Fibroblast of gingiva (primary cell): ENCODE data around the gene TEX38.
"Not testable (repeated sequence)": the region's sequence is repeated elsewhere in the genome, so short reads cannot be mapped to it uniquely, and the experiment has no call there.

Experiments
- DNase-seq: peaks from one replicate; pipeline ENCODE4 v3.0.0-alpha.2; 2011; ENCODE audit warnings: low read depth

Gene TEX38

GRCh38 chr1:46671554-46671953, at the start of gene TEX38:
TEX38 (plus strand) TSS chr1:46671854; CDS start chr1:46671935, 81 bp downstream.
- DNase-seq = no peak

GRCh38 chr1:46621930-46622329, 49.7 kb upstream of the TEX38 start:
- DNase-seq = no peak

- DNase-seq = peak; percentile 85
Measured at GRCh38 chr1:46622344-46622743, 49.3 kb upstream of the TEX38 start.

DNA sequence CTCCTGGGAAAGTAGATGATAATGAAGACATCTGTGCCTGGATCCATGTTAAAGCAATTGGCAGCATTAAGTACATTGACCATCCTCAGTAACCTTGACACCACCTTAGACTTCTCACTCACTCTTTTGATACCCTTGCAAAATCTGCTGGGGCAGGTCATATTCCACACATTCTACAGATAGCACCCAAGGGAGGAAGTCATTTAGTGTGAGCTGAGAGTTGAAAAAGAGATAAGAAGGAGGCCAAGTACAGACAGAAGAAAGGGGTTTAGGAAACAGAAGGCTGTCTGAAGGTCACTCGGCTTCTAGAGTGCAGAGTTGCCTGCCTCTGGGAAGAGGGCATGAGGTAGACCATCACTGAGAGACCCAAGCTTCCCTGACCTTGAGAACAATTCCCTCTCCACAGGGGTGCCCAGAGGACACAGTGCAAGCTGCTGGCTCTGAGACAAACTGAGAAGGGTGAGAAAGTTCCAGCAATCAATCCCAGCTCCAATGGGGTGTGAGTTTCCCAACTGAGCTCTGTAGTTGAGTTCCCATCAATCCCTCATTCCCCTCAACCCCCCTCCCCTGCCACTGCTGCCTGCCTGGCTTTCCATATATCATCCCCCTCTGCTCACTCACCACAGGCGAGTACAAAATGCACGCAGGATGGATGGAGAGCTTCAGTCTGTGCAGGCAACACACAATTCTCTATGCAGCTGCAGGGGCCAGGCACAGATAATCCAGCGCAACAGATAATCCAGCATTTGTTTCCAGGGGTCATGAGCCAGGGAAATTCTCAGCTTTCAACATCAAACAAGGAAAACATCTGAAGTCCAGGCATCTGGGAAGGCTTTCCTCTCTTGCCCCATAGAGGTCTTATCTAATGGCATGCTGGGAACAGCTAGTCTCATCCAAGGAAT, 47.7 kb upstream of the TEX38 start:
- DNase-seq = no peak

GRCh38 chr1:46630719-46631118, 40.9 kb upstream of the TEX38 start:
- no peak for DNase-seq

- no peak for DNase-seq
Measured at GRCh38 chr1:46635205-46635604, 36.4 kb upstream of the TEX38 start.

DNA sequence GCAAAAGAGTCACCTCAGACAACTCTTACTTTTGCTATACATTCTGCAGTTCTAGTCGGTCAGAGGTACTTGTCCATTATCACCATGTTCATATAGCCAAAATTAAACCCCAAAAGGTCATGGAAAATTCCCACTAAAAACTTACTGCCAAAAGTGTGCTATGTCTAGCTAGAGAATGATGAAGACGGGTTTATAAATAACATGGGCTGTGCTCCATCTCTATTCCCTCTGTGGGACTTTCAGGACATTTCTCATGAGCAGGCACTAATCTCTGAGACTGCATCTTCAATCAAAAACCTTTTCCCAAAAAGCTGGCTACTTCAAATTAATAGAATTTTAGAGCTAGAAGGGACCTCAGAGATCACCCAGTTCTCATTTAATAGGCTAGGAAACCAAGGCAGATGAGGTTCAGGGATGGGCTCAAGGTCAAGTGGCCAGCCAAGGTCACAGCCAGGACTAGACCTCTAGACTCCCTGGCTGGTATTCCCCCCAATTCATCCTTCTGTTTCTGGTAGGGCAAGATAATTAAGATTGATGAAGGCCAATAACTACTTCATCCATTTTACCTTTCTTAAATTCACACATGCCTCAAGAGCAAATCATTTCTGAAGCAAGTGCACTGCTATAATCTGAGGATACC, 34.1 kb upstream of the TEX38 start:
- no peak for DNase-seq

- DNase-seq = no peak
Measured at GRCh38 chr1:46638921-46639320, 32.7 kb upstream of the TEX38 start.

GRCh38 chr1:46639547-46639946, 32.1 kb upstream of the TEX38 start:
- no peak for DNase-seq

- no peak for DNase-seq
Measured at GRCh38 chr1:46642115-46642680, 29.5 kb upstream of the TEX38 start.

DNA sequence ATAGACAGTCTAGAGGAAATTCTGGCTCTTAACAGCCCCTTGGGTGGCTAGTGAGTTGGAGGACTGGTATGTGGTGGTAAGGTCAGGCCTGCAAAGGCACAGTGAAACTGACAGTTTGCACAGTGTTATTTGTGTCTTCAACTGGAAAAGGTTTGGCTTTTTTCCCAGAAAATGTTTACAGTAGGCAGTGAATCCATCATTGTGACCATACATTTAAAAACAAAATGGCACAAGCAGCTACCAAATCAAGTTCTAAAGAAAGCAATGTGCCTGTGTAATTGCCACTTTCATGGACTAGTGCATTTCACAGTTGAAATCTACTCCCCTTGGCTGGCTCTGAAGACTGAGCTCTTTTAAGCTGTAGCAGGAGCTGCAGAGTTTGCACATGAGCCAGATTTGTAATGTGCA, 28.3 kb upstream of the TEX38 start:
- DNase-seq = peak; percentile 95

DNA sequence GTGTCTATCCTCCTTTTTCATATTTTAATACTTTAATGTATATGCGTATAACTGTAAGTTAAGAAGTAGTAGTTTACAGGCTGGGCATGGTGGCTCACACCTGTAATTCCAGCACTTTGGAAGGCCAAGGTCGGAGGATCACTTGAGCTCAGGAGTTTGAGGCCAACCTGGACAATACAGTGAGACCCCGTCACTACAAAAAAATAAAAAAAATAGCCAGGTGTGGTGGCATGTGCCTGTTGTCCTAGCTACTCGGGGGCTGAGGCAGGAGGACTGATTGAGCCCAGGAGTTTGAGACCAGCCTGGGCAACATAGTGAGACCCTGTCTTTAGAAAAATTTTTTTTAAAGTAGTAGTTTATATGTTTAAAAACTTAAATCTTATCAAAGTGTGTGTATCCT, 25.8 kb upstream of the TEX38 start:
- no peak for DNase-seq

DNA sequence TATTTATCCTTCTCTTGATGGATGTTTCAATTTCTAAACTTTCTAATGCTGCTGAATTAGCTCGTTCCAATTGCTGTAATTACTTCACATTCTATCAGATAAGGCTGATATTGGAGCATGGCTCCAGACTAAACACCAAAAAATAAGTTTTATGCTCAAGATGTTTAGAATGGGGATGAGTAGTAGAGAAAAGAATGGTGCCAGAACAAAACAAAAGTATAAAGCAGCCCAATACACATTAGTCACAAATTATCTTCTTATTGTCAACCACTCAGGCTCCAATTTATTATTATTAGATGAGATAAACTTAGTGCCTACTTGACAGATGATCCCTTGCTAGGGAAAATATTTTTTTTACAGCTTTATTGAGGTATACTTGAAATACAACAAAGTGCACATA, 25.3 kb upstream of the TEX38 start:
- no peak for DNase-seq

DNA sequence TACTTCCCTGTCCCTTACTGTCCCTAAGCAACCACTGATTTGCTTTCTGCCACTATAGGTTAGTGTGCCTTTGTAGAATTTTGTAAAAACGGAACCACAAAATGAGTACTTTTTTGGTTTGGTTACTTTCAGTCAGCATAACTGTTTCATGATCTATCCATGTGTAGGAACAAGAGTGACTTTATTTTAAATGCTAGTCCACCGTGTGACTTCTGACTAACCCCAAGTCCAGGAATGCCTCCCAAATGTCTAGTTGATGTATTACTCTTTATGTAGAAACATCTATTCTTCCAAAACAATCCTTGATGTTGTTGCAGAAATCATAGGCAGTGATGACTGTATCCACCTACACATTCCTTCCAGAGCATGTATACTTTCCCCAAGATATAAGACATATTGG, 24.8 kb upstream of the TEX38 start:
- no peak for DNase-seq

GRCh38 chr1:46647611-46648010, 24.0 kb upstream of the TEX38 start:
- DNase-seq = no peak

DNA sequence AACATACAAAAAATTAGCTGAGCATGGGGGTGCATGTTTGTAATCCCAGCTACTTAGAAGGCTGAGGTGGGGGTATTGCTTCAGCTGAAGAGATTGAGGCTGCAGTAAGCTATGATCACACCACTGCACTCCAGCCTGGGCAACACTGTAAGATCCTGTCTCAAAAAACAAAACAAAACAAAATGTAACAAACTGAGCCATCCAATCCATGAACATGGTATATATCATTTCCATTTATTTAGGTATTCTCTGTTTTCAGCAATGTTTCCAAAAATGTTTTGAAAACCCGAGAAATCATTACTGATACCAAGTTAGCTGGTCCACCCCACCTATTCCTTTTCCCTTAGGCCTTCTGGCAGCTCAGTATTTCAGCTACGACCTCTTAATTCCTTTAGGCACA, 21.9 kb upstream of the TEX38 start:
- DNase-seq = no peak

DNA sequence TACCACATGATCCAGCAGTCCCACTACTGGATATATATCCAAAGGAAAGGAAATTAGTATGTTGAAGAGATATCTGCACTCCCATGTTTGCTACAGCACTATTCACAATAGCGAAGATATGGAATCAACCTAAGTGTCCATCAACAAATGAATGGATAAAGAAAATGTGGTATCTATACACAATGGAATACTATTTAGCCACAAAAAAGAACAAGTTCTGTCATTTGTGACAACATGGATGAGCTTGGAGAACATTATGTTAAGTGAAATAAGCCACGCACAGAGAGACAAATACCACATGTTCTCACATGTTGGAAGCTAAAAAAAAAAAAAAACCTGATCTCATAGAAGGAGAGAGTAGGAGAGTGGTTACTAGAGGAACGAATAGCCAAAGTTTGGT, 21.2 kb upstream of the TEX38 start:
- DNase-seq = no peak

GRCh38 chr1:46651152-46651551, 20.5 kb upstream of the TEX38 start:
- DNase-seq = not testable (repeated sequence)

DNA sequence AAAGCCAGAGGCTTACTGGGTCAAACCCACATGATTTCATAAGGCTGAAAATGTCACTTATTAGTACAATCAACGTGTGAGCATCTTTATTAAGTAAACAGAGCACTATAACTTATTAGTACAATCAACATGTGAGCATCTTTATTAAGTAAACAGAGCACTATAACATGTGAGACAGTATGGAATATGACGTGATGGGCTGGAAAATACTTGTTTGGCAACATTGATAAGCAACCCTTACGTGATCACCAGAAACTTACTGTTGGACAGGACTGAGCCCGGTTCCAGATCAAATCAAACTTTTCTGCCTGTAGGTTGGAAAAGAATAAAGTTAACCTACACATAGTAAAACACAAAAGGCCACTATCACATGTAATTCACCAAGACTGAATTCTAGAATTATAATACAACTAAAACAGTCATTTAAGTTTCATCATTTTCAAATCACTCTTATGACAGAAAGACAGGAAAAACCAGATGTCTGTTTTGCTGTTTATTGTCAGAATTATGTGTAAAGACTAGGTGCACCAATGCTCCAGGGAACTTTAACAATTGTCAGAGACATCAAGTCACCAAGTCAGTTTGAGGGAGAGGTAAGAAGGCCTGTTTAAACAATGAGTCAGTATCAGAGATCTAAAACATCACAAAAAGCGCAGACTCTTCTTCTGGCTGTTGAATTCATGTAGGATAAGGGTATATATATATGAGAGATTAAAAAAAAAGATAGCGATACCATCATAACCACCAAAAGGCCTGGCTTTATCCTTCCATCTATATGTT, 19.1 kb upstream of the TEX38 start:
- DNase-seq = no peak

DNA sequence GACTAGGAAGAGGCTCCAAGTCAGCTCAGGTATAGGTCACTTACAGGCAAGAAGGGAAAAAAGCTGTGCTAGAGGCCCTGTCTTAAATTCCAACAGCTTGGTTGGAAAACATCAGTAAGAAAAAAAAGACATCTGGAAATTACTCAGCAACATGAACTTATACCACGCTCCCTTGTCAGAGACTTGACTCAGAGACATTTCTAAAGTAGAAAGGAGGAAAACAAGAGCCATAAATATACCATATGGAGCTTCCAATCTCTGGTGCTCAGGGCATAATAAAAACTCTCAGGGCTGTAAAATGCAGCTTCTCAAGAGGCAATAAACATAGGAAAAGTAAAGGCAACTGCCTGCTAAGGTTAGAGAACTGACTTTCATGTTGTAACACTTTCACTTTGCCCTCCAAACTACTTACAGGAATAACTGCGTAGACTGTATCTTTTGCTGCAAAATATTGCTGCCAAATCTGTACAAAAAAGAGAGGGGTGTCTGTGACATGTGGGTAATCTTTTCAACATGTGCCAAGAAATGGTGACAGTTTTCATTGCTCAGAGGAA, 18.2 kb upstream of the TEX38 start:
- DNase-seq = no peak

DNA sequence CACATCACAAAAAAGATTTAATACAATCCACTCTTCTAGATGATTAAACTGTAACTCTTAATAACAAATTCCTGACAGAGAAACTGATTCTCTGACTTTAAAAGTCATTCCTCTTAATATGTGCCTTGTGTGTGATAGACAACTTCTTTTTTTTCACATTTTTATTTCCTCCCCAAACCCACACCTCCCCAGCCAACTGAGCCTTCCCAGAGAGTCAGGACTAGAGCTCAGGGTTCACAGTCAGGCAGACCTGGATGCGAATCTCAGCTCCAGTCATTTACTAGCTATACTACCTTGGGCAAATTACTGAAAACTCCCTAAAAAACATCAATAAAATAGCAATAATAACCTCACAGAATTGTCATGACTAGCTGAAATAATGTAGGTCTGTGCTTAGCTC, 17.6 kb upstream of the TEX38 start:
- no peak for DNase-seq

DNA sequence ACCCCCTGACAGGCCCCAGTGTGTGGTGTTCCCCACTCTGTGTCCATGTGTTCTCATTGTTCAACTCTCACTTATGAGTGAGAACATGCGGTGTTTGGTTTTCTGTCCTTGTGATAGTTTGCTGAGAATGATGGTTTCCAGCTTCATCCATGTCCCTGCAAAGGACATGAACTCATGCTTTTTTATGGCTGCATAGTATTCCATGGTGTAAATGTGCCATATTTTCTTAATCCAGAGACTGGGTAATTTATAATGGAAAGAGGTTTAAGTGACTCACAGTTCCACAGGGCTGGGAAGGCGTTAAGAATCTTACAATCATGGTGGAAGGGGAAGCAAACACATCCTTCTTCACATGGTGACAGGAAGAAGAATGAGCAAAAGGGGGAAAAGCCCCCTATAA, 17.0 kb upstream of the TEX38 start:
- not testable (repeated sequence) for DNase-seq
